ENCODE data around the gene PCSK1. TPM values are rescaled to one million over a fixed set of nuclear protein-coding genes. Genes with fewer than 3 reads are reported as not detected.

PCSK1 gene
- total RNA-seq, 1 donor from 2014 or later: 0.47 TPM

GRCh38 chr5:96385538-96385937 is 47.5 kb downstream of the PCSK1 start:
- no peaks in the 10 kb centered on the region for H3K4me1 Mint-ChIP-seq
- peaks cover 3% of the 10 kb centered on the region for H3K27me3 Mint-ChIP-seq (ENCODE audit: low read depth)
- no peak overlapping the region for H3K4me3 Mint-ChIP-seq
- no peak for TF ChIP-seq CTCF (conservative IDR thresholded peaks at IDR 0.05)
- no peak for DNase-seq (ENCODE audit: low read depth, low spot score)
- no peaks in the 10 kb centered on the region for H3K36me3 Mint-ChIP-seq (ENCODE audit: low read depth)
- H3K9me3 Mint-ChIP-seq: no peaks in the 10 kb centered on the region
- H3K27ac Mint-ChIP-seq (ENCODE audit: unreplicated experiment): no peak overlapping the region

DNA sequence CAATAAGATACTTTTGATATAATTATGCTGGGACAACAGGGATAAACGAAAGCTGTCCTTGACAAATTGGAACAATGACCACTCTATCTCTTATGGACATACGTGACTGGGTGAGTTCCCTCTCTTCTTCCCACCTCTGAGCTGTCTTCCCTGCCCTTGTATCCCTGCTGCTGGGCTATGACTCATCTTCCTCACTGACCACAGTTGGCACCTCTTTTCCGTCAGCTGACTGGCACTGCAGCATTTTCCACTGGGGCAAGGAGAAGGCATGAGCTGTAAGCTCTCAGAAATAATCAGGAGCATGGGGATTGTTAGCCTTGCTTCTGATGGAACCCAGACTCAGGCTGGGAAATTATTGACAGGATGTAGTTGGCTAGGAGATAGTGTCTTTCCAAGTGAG is 48.7 kb downstream of the PCSK1 start:
- Mint-ChIP-seq H3K4me3 (no peak overlapping the region), H3K27me3 (ENCODE audit: low read depth) (peaks cover 3% of the 10 kb centered on the region), H3K4me1 (no peaks in the 10 kb centered on the region), H3K27ac (ENCODE audit: unreplicated experiment) (no peak overlapping the region), H3K36me3 (ENCODE audit: low read depth) (no peaks in the 10 kb centered on the region), H3K9me3 (no peaks in the 10 kb centered on the region)
- DNase-seq (ENCODE audit: low read depth, low spot score): no peak
- no peak for TF ChIP-seq CTCF (conservative IDR thresholded peaks at IDR 0.05)

DNA sequence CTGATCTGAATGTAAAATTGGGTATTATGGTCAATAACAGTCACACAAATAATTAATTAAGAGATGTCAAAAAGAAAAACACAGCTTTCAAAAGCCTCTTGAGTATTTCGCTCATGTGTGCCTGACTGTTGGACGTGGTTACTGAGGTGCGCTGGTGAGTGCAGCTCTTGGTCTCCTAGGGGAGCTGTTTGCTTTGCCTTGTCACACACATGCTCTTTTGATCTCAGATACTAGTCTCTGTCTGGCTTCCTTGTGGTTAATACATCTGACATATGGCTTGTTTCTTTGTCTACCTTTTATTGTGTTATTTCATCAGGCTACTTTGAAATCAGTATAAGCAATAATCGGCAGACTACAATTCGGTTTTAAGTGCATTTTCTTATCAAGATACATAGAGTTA is 51.5 kb downstream of the PCSK1 start:
- H3K4me3 Mint-ChIP-seq: no peak overlapping the region
- no peak for TF ChIP-seq CTCF (conservative IDR thresholded peaks at IDR 0.05)
- no peaks in the 10 kb centered on the region for H3K4me1 Mint-ChIP-seq
- no peaks in the 10 kb centered on the region for H3K36me3 Mint-ChIP-seq (ENCODE audit: low read depth)
- H3K27ac Mint-ChIP-seq (ENCODE audit: unreplicated experiment): no peak overlapping the region
- no peaks in the 10 kb centered on the region for H3K9me3 Mint-ChIP-seq
- DNase-seq (ENCODE audit: low read depth, low spot score): no peak
- H3K27me3 Mint-ChIP-seq (ENCODE audit: low read depth): peaks cover 3% of the 10 kb centered on the region

DNA sequence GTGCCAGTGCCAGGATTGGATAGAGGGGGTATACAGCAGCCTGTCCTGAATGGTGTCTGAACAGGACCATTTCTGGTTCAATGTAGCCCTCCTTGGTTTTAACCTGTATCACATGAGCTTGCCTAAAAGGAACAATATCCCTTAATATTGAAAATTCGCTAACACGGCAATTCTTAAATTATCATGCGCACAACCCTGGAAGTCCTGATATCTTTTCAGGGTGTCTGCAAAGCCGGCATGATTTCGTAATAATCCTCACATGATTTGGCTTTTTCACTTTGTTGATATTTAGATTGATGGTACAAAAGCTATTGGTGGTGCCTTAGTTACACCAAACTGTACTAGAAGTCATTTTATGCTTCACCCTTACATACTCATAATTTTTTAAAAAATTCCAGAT is 53.2 kb downstream of the PCSK1 start:
- Mint-ChIP-seq H3K9me3 (no peaks in the 10 kb centered on the region), H3K36me3 (ENCODE audit: low read depth) (no peaks in the 10 kb centered on the region), H3K4me3 (no peak overlapping the region), H3K4me1 (no peaks in the 10 kb centered on the region), H3K27me3 (ENCODE audit: low read depth) (peaks cover 3% of the 10 kb centered on the region), H3K27ac (ENCODE audit: unreplicated experiment) (no peak overlapping the region)
- DNase-seq (ENCODE audit: low read depth, low spot score): no peak
- no peak for TF ChIP-seq CTCF (conservative IDR thresholded peaks at IDR 0.05)

DNA sequence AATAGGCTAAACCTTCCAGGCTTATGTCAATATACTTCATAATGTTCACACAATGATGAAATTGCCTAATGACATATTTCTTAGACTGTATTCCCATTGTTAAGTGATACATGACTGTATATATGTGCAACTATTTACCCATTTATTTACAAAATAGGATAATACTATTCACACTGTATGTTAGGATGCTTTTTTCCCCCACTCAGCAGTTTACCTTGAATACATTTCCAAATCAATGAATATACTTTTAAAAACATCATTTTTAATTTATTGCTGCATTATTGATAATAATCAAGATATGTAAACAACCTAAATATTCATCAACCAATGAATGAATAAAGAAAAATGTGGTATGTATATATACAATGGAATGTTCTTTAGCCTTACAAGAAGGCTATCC is 55.5 kb downstream of the PCSK1 start:
- no peaks in the 10 kb centered on the region for H3K9me3 Mint-ChIP-seq
- no peak overlapping the region for H3K4me3 Mint-ChIP-seq
- no peaks in the 10 kb centered on the region for H3K36me3 Mint-ChIP-seq (ENCODE audit: low read depth)
- peaks cover 3% of the 10 kb centered on the region for H3K27me3 Mint-ChIP-seq (ENCODE audit: low read depth)
- no peak for DNase-seq (ENCODE audit: low read depth, low spot score)
- TF ChIP-seq CTCF (conservative IDR thresholded peaks at IDR 0.05): no peak
- H3K27ac Mint-ChIP-seq (ENCODE audit: unreplicated experiment): no peak overlapping the region
- H3K4me1 Mint-ChIP-seq: peaks cover 9% of the 10 kb centered on the region

DNA sequence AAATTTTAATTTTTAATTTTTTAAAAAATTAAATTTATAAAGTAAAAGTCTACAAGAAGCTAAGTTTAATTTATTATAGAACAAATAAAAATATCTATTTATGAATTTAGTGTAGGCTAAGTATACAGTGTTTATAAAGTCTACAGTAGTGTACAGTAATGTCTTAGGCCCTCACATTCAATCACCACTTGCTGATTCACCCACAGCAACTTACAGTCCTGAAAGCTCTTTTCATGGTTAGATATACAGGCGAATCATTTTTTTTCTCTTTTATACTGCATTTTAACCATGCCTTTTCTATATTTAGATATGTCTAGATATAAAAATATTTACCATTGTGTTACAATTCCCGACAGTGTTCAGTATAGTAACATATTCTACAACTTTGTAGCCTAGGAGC is 55.9 kb downstream of the PCSK1 start:
- no peak for TF ChIP-seq CTCF (conservative IDR thresholded peaks at IDR 0.05)
- DNase-seq (ENCODE audit: low read depth, low spot score): no peak
- Mint-ChIP-seq H3K9me3 (no peaks in the 10 kb centered on the region), H3K27ac (ENCODE audit: unreplicated experiment) (no peak overlapping the region), H3K36me3 (ENCODE audit: low read depth) (no peaks in the 10 kb centered on the region), H3K4me1 (peaks cover 10% of the 10 kb centered on the region), H3K4me3 (no peak overlapping the region), H3K27me3 (ENCODE audit: low read depth) (peaks cover 3% of the 10 kb centered on the region)
